SK-MEL-5 (cell line): ENCODE results near the gene GCDH. TPM values are rescaled to one million over a fixed set of nuclear protein-coding genes. Genes with fewer than 3 reads are reported as not detected.
"Not testable (repeated sequence)": the region's sequence is repeated elsewhere in the genome, so short reads cannot be mapped to it uniquely, and the experiment has no call there.

ENCODE experiments used
- DNase-seq: peaks from one replicate; pipeline ENCODE4 v3.0.0-alpha.2; 2016; ENCODE audit warnings: low read depth, low spot score
- in situ Hi-C: cut with HindIII; loops from 2 replicates; pipeline ENCODE4 v1.10.0; 2016; ENCODE audit warnings: low sequenced_read_pairs, high pct_unique_total_duplicates, low pct_unique_long_range_greater_than_20kb
- polyA plus RNA-seq, 2 experiments: library from polyadenylated mRNA; depleted of rRNA; stranded (reverse); fragments of >200 nt; gene quantifications; 2 replicates each; pipeline ENCODE4 v1.2.3, GENCODE V29; 2015
- total RNA-seq: library from RNA; depleted of rRNA; stranded (reverse); fragments of >200 nt; shearing (Covaris generic); gene quantifications from 2 replicates; pipeline ENCODE4 v1.2.3, GENCODE V29; 2014; rRNA removed

The GCDH gene
- total RNA-seq, result 14.2 and 20.5 TPM in 2 replicates
- 36.7 and 41.0 TPM in 2 replicates for polyA plus RNA-seq (2015; cell fraction: cytosol; rRNA removed)
- 86.1 and 99.5 TPM in 2 replicates for polyA plus RNA-seq (2015; cell fraction: nucleus; rRNA removed)

DNA sequence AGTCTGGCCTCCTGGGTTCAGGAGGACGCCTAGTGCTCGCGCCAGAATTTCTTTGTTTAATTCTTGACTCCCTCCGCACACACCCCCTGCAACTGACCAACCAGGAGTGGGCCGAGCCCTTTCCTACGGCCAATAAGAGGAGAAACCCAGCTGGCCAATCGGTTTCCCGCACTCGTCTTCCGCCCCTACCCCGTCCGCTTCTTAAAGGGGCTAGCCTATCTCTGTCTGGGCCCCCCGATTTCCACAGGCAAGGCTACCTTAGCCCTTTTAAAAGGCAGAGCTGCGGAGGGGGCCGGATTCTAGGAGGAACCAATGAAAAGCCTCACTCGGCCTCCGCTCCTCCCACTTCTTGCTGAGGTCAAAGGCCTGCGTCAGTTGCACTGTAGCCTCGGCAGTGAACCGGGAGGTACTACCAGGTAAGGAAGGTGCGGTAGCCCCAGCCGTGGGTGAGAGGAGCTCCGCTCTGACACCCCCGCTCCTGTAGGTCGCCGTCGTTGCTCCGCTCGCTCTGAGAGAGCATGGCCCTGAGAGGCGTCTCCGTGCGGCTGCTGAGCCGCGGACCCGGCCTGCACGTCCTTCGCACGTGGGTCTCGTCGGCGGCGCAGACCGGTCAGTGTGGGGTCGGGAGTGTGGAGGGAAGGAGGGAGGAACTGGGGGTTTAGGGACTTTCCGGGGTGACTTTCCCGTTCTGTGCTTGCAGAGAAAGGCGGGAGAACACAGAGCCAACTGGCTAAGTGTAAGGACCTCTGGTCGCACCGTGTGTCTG is at the start of gene GCDH:
TSS of gene GCDH (plus strand) at position 374 of the 766 bp plus-strand sequence. CDS start at position 519, 145 bp downstream.
- DNase-seq, result peak; percentile 98
- in situ Hi-C loops, result no loop called here

- no peak for DNase-seq
- in situ Hi-C loops, result no loop called here
Observed at GRCh38 chr19:12842511-12842910, 48.4 kb upstream of the GCDH start.

DNA sequence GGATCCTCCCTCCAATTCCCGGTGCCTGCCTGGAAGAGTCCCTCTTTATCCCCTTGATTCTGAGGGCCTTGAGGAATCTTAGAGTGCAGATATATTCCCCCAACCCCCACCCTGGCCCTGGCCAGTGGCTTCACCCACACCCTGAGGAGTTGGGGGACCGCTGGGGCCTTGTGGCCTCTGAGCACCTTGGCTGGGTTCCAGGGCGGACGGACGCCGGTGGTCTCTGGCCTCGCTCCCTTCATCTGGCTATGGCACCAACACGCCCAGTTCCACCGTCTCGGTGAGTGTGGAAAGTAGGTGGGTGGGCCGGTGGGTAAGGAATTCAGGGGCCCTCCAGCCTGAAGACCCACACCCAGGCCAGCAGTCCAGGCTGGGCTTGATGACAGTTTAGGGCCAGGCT is 47.6 kb upstream of the GCDH start:
- no peak for DNase-seq
- in situ Hi-C loops, result no loop called here

DNA sequence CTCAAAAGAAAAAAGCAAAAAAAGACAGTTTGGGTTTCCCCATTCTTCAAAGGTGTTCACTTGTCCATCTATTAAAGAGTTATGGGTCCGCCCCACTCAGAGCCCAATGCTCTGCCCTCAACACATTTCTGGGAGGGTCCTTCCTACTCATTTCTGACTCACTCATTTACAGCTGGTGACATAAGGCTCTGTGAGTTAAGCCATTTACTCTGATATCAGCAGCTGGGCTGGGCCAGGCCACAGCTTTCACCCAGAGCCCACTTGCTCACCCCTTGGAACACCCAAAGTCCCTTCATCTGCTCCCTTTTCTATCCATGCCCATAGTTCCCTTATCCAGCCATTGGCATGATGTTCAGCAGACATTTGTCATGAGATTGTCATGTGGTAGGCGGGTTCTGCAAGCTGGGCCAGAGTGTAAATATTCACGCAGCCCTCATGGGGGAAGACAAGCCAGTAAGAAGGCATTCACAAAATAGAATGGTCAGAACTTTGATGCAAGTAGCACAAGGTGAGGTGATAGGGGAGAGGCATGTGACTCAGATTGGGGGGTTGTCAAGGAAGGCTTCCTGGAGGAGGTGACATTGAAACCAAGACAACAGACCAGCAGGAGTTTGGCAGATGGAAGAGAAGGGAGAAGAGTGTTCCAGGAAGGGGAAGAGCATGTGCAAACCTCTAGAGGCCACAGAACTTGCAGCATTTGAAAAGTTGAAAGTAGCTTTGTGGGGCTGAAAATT is 46.8 kb upstream of the GCDH start:
- in situ Hi-C loops, result no loop called here
- no peak for DNase-seq

GRCh38 chr19:12846613-12847012 is 44.3 kb upstream of the GCDH start:
- DNase-seq, in situ Hi-C loops: not testable (repeated sequence)

DNA sequence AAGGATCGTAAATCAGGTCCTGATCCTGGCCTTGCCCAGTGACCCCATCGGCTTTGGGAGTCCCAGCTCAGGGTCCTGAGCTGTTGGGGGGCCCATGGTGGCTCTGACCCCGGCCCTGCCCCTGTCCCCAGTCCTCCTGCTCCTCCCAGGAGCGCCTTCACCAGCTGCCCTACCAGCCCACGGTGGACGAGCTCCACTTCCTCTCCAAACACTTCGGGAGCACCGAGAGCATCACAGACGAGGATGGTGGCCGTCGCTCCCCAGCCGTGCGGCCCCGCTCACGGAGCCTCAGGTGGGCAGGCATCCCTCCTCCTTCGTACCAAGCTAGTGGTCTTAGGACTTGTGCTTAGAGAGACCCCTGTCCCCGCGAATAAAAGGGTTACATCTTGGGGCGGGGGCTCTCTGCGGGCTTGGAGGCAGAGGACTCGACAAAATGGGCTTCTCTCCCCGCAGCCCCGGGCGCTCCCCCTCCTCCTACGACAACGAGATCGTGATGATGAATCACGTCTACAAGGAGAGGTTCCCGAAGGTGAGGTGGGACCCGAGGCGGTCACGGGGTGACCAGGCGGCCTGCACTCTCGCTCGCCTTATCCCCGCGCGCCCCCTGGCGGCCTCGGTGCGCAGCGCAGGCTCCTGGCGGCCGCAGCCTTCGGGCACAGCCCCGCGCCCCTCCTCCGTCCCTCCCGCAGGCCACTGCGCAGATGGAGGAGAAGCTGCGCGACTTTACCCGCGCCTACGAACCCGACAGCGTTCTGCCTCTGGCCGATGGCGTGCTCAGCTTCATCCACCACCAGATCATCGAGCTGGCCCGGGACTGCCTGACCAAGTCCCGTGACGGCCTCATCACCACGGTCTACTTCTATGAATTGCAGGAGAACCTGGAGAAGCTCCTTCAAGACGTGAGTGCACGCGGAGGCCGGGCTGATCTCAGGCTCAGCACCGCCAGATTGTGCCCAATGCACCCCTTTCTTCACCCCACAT is 43.5 kb upstream of the GCDH start:
- DNase-seq, result peak; percentile 86
- in situ Hi-C loops, result no loop called here

DNA sequence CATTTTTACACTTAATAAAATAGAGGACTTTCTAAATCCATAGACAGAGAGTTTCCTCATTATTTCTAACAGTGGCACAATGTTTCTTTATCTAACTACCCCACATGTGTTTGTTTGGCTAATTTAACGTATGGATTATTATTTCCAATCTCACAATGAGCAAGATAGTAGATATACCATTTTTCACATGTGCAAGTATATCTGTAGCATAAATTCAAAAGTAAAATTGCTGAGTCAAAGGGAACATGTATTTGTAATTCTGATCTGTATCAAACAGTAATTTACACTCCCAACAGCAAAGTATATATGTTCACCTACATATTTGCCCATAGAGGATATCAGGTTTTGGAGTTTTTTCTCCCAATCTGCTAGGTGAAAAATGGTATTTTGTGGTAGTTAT is 34.3 kb upstream of the GCDH start:
- no peak for DNase-seq
- in situ Hi-C loops, result no loop called here

GRCh38 chr19:12858041-12858928 is 32.7 kb upstream of the GCDH start:
- in situ Hi-C loops, result no loop called here
- no peak for DNase-seq

- no peak for DNase-seq
- in situ Hi-C loops, result no loop called here
Observed at GRCh38 chr19:12859546-12859945, 31.4 kb upstream of the GCDH start.

DNA sequence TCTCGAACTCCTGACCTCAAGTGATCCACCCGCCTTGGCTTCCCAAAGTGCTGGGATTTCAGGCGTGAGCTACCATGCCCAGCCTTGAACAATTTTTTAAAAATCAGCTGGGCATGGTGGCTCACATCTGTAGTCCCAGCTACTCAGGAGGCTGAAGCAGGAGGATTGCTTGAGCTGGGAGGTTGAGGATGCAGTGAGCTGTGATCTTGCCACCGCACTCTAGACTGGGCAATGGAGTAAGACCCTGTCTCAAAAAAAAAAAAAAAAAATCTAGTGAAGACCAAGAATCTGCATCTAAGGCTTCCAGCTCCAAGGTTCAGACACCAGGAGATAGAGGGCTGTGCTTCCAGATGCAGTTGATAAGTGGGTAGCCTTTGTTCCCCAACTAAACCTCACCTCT is 26.8 kb upstream of the GCDH start:
- in situ Hi-C loops, result no loop called here
- DNase-seq, result no peak

DNA sequence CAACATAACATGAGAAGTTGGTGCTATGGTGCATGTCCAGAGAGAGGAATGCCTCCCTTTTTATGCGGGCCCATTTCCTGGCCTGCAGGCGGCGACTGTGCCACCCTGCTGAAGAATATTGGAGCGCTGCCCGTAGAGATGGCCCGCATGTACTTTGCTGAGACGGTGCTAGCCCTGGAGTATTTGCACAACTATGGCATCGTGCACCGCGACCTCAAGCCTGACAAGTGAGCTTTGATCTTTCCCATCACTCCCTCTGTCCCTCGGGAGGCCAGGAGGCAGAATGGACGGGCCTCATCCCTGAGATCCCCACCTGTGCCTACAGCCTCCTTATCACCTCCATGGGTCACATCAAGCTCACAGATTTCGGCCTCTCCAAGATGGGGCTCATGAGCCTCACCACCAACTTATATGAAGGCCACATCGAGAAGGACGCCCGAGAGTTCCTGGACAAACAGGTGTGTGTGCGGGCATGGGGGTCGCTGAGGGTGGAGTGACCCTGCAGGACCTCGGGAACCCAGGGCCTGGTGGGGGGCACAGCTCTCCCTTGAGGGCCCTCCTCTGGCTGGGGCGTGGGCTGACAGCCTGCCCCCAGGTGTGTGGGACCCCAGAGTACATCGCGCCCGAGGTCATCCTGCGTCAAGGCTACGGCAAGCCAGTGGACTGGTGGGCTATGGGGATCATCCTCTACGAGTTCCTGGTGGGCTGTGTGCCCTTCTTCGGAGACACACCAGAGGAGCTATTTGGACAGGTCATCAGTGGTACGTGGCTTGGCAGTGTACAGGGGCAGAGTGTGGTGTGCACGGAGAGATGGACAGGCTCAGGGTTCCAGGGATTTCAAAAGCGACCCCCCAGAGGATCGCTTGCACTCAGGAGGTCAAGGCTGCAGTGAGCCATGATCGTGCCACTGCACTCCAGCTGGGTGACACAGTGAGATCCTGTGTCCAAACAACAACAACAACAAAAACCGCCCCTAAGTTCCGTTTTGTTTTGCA is 25.9 kb upstream of the GCDH start:
- peak; percentile 28 for DNase-seq
- in situ Hi-C loops, result no loop called here

- DNase-seq, result no peak
- in situ Hi-C loops, result no loop called here
Observed at GRCh38 chr19:12865746-12866415, 25.1 kb upstream of the GCDH start.

DNA sequence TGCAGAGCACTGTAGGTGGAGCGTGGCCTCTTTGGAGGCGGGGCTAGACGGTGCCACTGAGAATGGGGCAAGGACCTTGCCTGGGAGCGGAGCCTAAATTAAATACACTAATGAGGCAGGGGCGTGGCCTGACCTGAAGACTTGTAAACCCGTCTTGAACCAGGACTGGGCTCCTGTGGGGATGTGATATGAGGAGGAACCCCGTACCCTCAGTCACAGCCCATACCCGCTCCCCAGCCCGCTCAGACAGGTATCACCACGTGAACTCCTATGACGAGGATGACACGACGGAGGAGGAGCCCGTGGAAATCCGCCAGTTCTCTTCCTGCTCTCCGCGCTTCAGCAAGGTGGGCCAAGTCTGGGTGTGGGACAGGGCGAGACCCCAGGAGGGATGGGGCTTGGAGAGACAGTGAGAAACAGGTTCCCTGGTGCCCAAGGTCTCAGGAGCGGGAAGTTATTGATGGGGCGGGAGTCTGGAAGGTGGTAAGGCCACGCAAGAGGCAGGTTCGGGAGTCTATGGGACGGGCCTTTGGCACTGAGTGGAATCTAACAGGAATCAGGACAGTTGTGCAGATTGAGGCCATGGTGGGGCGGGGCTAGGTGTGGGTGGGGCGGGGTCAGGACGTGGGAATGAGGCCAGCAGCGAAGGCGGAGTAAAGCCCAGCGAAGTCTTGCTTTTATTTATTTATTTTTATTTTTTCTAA is 24.4 kb upstream of the GCDH start:
- in situ Hi-C loops, result no loop called here
- DNase-seq, result no peak

- in situ Hi-C loops, result no loop called here
- no peak for DNase-seq
Observed at GRCh38 chr19:12867120-12868099, 23.6 kb upstream of the GCDH start.
